ENCODE data around the gene TTC16. TPM values are rescaled to one million over a fixed set of nuclear protein-coding genes. Genes with fewer than 3 reads are reported as not detected.

The TTC16 gene, protein sequence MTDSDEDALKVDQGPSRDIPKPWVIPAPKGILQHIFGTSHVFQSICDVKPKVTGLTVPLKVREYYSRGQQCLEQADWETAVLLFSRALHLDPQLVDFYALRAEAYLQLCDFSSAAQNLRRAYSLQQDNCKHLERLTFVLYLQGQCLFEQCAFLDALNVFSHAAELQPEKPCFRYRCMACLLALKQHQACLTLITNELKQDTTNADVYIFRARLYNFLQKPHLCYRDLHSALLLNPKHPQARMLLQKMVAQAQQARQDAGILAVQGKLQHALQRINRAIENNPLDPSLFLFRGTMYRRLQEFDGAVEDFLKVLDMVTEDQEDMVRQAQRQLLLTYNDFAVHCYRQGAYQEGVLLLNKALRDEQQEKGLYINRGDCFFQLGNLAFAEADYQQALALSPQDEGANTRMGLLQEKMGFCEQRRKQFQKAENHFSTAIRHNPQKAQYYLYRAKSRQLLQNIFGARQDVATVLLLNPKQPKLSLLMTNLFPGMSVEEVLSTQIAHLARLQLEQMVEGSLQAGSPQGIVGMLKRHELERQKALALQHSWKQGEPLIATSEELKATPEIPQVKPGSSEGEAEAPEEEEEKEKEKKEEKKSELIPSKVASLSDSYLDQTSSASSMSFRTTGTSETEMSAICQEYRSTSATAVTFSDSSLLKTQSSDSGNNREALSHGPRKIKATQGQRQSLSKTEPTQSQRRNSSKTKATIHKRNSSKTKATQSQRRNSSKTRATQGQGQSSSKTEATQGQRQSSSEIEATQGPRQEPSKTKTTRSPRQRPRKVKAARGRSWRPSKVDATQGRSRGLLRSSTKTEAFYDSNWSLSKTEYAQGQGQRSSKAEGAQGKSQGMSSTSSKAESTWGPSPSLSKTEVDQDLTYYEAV
- polyA plus RNA-seq (ENCODE audit: insufficient read depth in 1 of 5, insufficient read length in 5 of 5, low replicate concordance in 1 of 5) = 1 to 10 TPM in 2 of 5 donors, under 1 TPM in 3; 0.50 to 1.4 (median 0.82) TPM
- long read RNA-seq, donor 1 = 0 reads
- long read RNA-seq, donor 2 = 0 reads
- long read RNA-seq, donor 3 = 0 reads
- long read RNA-seq, donor 4 = 0 reads
- long read RNA-seq, donor 5 = 0 reads
- long read RNA-seq, donor 6 = 0 reads
- long read RNA-seq, donor 7 = 0 reads
- long read RNA-seq, donor 8 = 0 reads

DNA sequence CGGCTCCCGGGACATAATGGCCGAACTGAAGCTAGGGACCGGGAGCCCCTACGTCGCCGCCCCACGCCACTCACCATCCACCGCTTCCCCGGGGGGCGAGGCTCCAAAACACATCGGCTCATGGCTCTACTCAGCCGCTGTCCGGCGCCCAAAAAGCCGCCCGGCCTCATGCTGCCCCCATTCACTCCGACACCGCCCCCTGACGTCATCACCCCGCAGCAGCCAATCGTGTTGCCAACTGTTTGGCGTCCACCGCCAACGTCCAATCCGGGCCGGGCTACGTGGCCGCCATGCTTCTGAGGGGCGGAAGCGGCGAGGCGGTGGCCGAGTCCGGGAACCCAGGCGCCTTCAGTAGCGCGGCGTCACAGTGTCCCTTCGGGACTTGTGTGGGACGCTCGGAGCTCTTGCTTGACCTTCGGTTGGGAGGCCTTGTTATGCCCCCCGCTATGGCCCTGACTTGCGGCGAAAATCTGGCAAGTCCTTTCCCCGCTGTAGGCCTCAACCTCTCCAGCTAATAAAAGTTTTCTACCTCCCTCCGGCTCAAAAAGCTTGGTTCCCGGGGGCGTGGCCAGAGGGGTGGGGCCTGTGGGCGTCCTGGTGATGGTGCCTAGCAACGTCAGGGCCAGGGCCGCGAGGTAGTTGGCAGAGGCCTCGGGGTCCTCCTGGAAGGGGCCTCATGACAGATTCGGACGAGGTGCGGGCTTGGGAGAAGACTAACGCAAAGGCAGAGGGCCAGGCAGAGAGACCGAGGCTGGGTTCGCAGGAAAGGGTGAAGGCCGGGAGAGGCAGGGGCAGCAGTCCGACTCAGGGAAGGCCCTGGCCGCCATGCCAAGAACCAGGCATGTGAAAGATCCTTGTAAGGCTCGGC lies at the start of gene TTC16, which contains the start of gene PTRH1:
TSS of gene TTC16 (plus strand) at position 610 of the 868 bp plus-strand sequence. CDS start at position 677, 67 bp downstream.
TSS of gene PTRH1 (minus strand) at position 194 of the 868 bp plus-strand sequence. CDS start at position 170, 24 bp downstream.
- peak; percentile 96 for DNase-seq

DNA sequence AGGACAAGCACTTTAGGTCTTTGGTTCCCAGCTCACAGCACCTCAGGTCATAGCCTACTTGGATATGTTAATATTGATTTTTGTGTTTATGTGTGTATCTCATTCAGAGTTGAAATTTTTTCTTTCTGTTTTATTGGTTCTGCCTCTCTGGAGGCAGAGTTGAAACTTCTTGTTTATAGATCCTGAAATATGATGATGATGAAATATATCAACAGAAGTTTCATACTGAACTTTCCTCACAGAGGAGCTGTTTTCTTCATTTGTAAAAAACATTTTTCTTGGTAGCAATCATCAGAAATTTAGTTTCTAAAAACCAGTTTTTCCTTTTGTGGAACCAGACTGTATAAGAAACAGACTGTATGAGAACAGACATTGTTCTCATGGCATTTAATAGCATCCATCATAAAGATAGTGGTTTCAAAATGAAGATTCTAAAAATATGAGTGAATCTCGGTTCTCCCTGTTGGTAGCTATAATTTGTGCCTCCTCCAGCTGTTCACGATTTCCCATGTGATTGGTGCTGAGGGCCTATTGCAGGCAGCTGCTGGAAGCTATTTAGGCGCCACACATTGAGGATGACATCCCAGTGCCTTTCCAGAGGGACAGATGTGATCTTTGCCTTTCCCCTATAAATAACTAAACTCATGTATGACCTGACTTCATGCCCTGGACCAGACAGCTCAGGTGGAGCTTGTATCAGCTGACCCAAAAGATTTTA lies 48.6 kb upstream of the TTC16 start:
- DNase-seq = no peak

DNA sequence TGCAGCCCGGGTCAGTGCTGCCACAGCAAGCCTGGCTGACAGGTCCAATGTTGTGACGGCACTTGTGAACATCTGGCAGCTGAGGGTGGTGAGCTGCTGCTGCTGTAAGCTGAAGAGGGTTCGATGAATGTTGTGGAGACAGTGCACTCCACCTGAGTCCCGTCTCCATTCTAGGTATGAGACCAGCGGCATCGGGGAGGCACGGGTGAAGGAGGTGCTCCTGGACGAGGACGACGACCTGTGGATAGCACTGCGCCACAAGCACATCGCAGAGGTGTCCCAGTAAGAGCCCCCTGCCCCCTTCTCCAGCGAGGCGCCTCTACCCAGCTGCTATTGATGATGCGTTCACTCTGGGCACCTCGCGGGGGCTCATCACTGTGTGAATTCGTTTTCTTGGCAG lies 48.0 kb upstream of the TTC16 start:
- DNase-seq = no peak

DNA sequence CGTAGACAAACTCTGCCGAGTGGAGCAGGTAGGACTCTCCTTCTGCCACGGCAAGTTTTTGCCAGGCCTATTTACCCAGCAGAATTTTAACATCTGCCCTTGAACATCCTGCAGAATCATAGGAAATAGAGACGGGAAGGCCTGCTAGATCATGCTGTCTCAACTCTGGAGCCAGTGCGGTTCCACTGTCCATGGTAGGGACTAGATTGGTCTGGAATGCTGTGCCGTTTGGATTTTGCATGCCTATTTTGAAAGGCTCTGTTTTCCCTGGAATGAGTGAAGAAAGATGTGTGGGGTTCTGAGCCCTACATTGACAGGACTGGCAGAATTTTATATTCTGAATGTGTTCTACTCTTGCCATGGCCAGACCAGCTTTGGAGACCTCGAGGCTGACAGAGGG lies 42.6 kb upstream of the TTC16 start:
- DNase-seq = no peak

DNA sequence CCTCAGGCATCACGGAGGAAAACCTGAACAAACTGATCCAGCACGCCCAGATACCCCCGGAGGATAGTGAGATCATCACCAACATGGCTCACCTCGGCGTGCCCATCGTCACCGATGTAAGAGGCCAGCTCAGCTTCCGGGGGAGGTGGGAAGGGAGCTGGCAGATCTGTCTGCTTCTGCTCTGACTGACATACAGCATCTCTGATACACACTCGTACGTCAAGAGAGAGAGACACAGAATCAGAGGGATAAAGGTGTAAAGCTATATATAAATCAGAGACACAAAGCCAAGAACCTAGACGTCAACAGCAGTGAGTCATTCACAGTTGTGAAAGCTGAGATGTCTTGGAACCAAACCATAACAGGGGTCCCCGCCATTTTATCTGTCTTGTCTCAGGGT lies 39.2 kb upstream of the TTC16 start:
- no peak for DNase-seq

DNA sequence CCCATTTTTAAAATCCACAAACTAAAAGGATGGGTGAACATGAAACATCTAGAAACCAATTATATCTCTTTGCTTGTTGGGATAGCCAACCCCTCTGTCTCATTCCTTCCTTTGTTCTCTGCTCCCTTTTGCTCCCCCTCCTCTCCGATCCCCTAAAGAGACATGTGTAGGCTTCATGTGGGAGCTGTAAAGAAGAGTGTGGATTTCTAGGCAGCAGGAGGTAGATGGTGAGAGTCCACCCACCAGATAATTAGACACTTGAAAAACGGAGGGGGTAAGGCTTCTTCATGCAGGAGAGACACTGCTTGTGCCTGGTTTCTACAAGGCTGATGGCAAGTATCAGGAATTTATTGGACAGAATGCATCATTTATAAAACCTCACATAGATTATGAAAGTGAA lies 36.4 kb upstream of the TTC16 start:
- no peak for DNase-seq

DNA sequence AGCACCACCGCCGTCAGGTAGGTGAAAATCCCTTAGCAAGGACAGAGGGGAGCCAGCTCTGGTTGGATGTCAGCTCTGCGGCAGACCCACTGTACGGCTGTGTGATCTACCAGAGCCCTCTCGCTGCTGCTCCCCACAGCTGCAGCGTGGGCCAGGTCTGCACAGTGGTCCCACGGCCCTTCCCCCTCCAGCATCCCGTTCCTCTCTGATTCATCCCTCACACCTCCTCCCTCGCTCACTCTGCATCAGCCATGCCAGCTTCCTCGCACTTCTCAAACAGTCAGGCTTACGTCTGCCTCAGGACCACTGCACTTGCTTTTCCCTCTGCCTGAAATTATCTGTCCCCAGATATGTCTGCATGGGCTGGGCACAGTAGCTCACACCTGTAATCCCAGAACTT lies 35.7 kb upstream of the TTC16 start:
- no peak for DNase-seq

DNA sequence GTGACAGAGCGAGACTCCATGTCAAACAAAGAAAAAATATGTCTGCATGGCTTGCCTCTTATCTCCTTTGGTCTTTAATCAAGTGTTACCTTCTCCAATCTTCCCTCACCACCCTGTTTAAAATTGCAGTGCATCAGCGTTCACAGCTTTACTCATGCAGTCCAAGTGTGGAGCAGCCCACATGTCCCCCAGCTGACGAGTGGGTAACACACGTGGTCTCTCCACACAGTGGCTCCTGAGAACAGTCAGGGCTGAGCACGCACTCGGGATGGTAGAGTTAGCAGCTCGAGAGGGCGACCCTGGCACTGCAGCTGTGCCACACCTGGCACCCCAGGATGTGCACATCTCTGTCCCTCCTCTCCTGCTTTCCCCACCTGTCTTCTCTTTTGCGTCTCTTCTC lies 35.0 kb upstream of the TTC16 start:
- no peak for DNase-seq

DNA sequence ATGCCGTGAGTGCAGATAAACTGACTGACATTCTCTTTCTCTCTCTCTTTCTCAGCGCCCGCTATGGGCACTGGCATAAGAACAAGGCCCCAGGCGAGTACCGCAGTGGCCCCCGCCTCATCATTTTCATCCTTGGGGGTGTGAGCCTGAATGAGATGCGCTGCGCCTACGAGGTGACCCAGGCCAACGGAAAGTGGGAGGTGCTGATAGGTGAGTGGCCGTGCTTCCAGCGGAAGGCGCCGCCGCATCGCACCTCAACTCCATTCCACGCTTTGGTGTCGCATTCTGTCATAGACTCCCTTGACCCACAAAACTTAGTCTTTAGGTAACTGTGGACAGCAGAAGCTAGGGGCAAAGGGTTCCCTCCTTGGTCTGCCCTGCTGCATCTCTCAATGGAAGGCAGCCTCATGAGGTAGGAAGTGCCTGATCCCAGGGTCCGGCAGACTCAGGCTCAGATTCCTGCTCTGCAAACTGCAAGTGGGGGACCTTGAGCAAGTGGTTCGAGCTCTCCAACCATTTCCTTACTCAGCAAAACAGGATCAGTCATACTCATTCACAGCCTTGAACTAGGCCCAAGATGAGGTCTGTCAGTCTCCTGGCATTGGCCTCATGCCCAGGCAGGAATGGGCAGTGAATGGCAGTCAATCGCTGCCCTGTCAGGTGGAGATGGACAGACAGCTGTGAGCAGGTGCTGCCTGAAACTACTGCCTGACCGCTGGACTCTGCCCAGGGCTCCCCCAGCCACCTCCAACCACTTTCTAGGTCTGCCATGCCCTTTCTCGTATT lies 33.3 kb upstream of the TTC16 start:
- no peak for DNase-seq

DNA sequence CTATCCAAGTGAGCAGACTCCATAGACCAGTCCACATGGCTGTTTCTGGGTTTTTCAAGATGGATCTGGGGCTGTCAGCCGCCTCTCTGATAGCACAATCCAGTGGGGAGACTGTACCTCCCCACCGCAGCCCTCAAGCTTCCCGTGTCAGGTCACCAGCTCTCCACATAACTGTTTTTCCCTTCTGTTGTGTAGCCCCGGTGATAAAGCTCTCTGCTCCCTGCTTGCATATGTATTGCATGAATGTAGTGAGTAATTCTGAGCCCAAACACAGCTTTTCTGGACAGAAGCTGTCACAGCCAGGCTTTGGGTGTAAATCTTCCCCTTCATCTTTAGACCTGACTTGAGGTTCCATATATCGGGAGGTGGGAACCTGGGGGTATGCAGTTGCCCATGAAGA lies 32.2 kb upstream of the TTC16 start:
- DNase-seq = no peak

DNA sequence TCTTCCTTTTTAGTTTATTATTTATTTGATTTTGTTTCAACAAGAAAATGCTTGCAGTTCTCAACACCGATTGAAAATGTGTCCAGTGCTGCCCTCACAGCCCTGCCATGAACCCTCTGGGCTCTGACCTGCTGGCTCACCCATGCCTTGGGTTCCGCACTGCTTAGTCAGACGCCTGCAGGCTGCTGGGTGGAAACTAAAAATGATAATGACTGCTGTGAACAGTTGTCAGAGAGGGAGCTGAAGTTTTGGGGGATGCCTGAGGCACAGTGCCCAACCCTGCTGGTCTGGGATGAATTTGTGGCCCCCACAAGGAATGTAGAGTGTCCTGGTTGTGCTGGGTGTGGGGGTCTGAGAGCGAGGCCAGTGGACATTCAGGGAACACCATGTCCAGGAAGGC lies 31.3 kb upstream of the TTC16 start:
- DNase-seq = no peak

DNA sequence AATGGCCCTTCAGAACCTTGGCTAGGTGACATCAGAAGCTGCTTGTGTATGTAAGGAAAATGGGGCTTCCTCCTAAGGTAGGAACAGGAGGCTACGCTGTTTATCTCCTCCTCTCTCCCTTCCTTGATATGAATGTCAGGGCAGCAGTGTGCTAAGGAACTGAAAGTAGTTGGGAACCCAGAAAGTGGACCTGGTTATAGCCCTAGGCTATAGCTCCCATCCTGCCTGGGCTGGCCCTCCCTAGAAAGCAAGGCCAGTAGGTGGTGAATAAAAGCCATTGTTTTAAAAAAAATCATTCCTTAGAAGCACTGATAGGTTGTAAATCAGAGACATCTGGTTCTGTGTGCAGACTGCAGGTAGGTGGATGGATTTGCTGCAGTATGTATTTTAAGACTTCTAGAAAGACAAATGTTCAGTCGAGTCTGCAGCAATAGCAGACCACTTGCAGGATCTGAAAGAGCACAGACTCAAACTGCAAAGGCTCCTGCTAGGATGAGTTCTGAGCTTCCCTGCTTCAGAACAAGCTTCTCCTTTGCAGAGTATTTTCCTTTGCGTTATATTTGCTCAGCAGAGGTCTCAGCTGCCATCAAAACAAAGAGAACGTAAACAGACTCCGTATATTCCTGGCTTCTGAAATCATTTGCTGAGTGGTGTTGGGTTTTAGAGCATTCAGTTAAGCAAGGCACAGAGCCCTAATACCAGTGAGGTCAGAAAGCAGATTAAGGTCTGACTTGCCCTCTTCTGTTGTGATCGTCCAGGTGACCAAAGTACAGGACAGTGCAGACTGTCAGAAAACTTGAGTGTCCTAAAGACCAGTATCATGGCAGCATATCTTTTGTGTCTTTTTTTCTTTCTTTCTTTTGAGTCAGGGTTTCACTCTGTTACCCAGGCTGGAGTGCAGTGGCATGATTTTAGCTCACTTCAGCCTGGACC lies 29.2 kb upstream of the TTC16 start:
- DNase-seq = no peak

DNA sequence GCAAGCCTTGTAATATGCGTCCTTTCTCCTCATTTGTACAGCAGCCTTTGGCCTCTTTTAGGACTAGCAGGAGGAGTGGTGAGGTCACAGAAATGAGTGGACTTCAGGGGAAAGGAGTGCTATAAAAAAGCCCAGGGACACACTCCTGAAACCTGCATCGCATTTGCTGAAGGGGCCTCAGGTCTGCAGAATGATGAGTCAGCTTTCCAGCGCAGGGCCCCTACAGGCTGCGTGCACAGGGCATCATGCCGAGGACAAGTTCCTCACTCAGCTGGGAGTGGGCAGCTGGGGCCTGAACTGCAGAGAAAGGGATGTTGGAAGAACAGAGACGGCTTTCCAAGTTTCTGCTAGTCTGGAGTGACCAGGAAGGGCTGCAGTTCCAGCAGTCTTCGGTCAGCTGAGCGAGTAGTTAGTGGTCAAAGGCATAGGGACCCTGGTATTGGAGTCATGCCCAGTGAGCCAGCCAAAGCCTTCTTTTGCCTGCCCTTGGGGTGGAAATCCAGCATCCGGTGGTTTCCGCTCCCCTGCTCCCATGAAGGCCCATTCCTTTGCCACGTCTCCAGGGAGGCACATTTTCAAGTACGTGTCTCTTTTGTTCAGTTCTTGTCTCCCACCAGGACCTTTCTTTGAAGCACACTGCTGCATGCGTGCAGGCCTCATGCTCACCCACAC lies 26.4 kb upstream of the TTC16 start:
- DNase-seq = no peak

DNA sequence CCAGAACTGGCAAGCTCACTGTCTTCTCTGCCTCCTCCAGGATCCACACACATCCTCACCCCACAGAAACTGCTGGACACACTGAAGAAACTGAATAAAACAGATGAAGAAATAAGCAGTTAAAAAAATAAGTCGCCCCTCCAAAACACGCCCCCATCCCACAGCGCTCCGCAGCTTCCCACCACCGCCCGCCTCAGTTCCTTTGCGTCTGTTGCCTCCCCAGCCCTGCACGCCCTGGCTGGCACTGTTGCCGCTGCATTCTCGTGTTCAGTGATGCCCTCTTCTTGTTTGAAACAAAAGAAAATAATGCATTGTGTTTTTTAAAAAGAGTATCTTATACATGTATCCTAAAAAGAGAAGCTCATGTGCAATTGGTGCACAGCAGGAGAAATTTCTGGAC lies 25.1 kb upstream of the TTC16 start:
- DNase-seq = no peak

DNA sequence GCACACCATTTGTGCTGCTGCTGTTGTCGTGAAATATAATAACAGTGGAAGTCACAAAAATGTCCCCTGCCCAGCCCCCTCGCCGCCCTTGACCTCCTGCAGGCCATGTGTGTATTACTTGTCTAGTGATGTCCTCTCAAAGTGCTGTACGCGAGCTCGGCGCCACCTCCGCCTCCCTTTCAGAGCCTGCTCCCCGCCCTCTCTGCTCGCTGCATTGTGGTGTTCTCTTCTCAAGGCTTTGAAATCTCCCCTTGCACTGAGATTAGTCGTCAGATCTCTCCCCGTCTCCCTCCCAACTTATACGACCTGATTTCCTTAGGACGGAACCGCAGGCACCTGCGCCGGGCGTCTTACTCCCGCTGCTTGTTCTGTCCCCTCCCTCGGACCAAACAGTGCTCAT lies 23.8 kb upstream of the TTC16 start:
- no peak for DNase-seq

DNA sequence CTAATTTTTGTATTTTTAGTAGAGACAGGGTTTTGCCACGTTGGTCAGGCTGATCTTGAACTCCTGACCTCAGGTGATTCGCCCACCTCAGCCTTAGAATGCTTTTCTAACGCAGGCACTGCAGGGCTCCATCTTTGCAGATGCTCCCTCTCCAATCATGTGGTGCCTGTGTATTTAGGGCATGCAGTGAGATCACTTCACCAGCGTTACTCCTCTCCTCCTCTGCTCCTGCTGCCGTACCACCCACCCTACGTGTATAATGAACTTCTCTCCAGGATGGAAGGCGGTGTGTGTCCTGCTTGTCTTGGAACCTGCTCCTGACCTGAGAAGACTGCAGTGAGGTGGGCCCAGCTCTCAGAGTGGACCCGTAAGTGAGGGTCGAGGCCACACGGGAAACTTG lies 22.7 kb upstream of the TTC16 start:
- no peak for DNase-seq

DNA sequence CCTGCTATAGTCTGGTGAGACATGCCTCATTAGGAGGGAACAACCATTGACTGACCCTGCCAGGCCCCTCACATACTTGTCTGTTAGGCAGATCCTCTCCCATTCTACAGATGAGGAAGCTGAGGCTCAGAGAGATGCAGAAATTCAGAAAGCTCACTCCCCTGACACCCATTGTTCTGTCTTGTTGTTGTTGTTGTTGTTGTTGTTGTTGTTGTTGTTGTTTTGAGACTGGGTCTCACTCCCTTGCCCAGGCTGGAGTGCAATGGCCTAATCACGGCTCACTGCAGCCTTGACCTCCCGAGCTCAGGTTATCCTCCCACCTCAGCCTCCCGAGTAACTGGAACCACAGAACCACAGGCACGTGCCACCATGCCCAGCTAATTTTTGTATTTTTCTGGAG lies 22.2 kb upstream of the TTC16 start:
- DNase-seq = no peak

Measured in right lung (tissue), 10 donors.